GM12875 (cell line): ENCODE measurements around the gene MOCS3.

ENCODE experiments used
- H3K4me3 ChIP-seq: one replicate; pipeline ENCODE4 v1.5.1; 2011; ENCODE audit warnings: low read depth, low read length, control low read depth
- TF ChIP-seq, protein P1 (sequence below): IDR thresholded peaks from 2 replicates; pipeline ENCODE4 v1.5.1; 2011; ENCODE audit warnings: low read depth, mild to moderate bottlenecking, control low read depth, inconsistent platforms, low read length, moderate library complexity, borderline replicate concordance; ENCODE audit not compliant: insufficient read depth

Gene MOCS3

DNA sequence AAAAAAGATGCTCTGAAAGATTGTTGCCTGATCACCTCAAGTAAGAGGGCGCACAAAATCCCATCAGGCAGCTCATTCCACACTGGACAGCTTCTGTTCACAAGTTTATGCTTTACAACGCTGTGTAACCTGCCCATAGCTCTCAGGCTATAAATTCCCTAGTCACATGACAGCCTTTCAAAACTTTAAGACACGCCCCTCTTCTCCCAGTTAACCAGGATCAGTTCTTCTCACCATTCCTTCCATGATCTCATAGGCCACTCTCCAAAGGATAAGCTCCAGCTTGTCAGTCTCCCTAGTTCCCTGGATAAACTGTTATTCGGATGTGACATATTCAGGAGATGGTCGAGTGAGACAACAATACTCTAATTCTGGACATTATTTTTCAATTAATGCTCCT, 42.4 kb upstream of the MOCS3 start:
- TF ChIP-seq, protein P1, sequence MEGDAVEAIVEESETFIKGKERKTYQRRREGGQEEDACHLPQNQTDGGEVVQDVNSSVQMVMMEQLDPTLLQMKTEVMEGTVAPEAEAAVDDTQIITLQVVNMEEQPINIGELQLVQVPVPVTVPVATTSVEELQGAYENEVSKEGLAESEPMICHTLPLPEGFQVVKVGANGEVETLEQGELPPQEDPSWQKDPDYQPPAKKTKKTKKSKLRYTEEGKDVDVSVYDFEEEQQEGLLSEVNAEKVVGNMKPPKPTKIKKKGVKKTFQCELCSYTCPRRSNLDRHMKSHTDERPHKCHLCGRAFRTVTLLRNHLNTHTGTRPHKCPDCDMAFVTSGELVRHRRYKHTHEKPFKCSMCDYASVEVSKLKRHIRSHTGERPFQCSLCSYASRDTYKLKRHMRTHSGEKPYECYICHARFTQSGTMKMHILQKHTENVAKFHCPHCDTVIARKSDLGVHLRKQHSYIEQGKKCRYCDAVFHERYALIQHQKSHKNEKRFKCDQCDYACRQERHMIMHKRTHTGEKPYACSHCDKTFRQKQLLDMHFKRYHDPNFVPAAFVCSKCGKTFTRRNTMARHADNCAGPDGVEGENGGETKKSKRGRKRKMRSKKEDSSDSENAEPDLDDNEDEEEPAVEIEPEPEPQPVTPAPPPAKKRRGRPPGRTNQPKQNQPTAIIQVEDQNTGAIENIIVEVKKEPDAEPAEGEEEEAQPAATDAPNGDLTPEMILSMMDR: no peak
- no peak overlapping the region for H3K4me3 ChIP-seq

GRCh38 chr20:50916934-50917333, 41.7 kb upstream of the MOCS3 start:
- H3K4me3 ChIP-seq: no peak overlapping the region
- TF ChIP-seq, protein P1: no peak

GRCh38 chr20:50918403-50918802, 40.2 kb upstream of the MOCS3 start:
- H3K4me3 ChIP-seq: no peak overlapping the region
- TF ChIP-seq, protein P1: no peak

DNA sequence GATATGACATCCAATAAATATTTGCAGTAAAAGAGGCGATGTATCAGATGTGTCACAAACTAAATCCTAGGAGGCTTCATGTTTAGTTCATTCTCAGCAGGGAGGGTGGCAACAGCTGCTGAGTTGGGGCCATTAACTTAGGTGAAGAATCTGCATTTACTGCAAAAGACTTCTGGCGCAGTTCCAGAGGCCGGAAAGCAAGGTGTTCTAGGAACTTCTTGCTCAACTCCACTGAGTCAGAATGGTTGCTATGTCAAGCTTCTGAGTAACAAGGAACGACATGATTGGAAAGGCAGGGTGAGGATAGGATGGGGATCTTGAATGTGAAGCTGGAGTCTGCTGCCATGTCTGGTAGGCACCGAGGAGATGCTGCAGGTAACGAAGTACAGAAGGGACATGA, 39.1 kb upstream of the MOCS3 start:
- TF ChIP-seq, protein P1: no peak
- H3K4me3 ChIP-seq: no peak overlapping the region

DNA sequence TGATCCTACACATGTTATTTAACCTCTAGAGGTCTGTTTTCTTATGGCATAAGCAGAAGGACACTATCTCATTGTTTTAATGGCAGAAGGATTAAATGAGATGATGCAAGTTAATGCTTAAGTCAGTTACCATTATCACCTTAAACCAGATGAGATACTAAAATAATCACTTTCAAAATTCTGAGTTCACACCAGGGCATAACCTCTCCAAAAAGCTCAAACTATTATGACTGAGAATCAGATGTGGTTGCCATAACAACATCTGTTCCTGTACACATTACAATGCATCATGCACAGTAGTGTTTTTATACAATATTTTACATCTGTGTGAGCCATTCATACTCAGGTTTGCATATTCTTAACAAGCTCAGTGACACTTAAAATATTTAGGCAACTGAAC, 37.6 kb upstream of the MOCS3 start:
- H3K4me3 ChIP-seq: no peak overlapping the region
- TF ChIP-seq, protein P1: no peak

DNA sequence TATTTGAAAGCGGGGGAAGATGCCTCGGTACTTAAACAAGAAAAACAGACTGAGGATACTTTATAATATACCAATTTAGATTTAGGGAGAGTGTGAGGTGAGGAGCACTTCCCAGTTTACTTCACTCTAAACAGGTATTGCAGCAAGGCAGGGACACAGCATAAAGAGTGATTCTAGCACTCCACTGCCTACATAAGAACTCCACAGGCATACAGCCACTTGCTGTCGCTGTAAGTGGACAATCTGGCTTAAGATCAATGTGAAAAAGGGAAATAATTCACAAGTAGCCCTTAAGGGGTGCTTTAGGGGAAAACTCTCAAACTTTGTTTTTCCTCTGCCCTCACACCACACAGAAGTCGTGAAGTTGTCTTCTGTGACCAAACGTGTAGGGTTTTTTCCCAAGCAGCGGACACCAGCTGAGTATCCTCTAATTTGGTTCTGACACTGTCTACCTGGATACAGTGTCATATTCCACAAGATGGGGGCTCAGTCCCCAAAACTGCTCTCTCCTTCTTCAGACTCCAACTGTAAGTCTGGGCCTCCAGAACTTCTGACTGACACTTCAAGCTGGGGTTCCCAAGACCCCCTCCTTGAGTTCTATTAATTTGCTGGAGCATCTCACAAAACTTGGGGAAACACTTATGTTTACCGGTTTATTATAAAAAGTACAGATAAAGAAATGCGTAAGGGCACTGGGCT, 36.7 kb upstream of the MOCS3 start:
- H3K4me3 ChIP-seq: no peak overlapping the region
- TF ChIP-seq, protein P1: no peak

- H3K4me3 ChIP-seq: no peak overlapping the region
- TF ChIP-seq, protein P1: no peak
Measured at GRCh38 chr20:50924261-50924920, 34.2 kb upstream of the MOCS3 start.
